IPS-18a (cell line): Measurements from ENCODE around the gene PAIP2.
A peak's percentile ranks its signal among the peaks of the same experiment; 100 is the strongest.

Experiments
- H3K27ac ChIP-seq: one replicate; pipeline ENCODE4 v1.5.1; 2013; ENCODE audit warnings: low read length
- H3K27me3 ChIP-seq: one replicate; pipeline ENCODE4 v1.6.1; 2013; ENCODE audit warnings: mild to moderate bottlenecking, low read length; ENCODE audit not compliant: control insufficient read depth, insufficient read depth
- H3K36me3 ChIP-seq: one replicate; pipeline ENCODE4 v1.6.1; 2013; ENCODE audit warnings: low read depth, low read length; ENCODE audit not compliant: control insufficient read depth
- H3K4me1 ChIP-seq: one replicate; pipeline ENCODE4 v1.6.1; 2013; ENCODE audit warnings: low read depth, low read length; ENCODE audit not compliant: control insufficient read depth
- H3K4me3 ChIP-seq: one replicate; pipeline ENCODE4 v1.5.1; 2013; ENCODE audit warnings: low read length
- H3K9ac ChIP-seq: one replicate; pipeline ENCODE4 v1.6.1; 2013; ENCODE audit warnings: mild to moderate bottlenecking, low read length, moderate library complexity
- H3K9me3 ChIP-seq: one replicate; pipeline ENCODE4 v1.6.1; 2013; ENCODE audit warnings: low read depth, low read length; ENCODE audit not compliant: control insufficient read depth

The PAIP2 gene

GRCh38 chr5:139389701-139390638, 48.3 kb downstream of the PAIP2 start, which contains the start of gene MZB1:
Gene MZB1 (minus strand): TSS chr5:139389913. CDS start chr5:139389856, 57 bp downstream.
- Histone ChIP-seq H3K27ac (no peak within 1 kb of the TSS), H3K27me3 (peaks cover 32% of the 10 kb centered on the region), H3K4me1 (peaks cover 8% of the 10 kb centered on the region), H3K4me3 (no peak within 1 kb of the TSS), H3K9ac (no peak within 1 kb of the TSS), H3K9me3 (no peaks in the 10 kb centered on the region), H3K36me3 (no peaks in the 10 kb centered on the region)

GRCh38 chr5:139390639-139391569, 49.2 kb downstream of the PAIP2 start:
- Histone ChIP-seq H3K36me3 (no peaks in the 10 kb centered on the region), H3K4me3 (no peak overlapping the region), H3K27me3 (peaks cover 41% of the 10 kb centered on the region), H3K9ac (no peak overlapping the region), H3K4me1 (peaks cover 8% of the 10 kb centered on the region), H3K9me3 (no peaks in the 10 kb centered on the region), H3K27ac (no peak overlapping the region)

GRCh38 chr5:139391570-139392323, 50.1 kb downstream of the PAIP2 start:
- Histone ChIP-seq H3K36me3 (no peaks in the 10 kb centered on the region), H3K4me3 (peak overlapping the region; percentile 55), H3K27ac (no peak overlapping the region), H3K4me1 (peaks cover 12% of the 10 kb centered on the region), H3K27me3 (peaks cover 41% of the 10 kb centered on the region), H3K9me3 (no peaks in the 10 kb centered on the region), H3K9ac (no peak overlapping the region)

GRCh38 chr5:139392324-139392677, 50.6 kb downstream of the PAIP2 start:
- no peak overlapping the region for H3K9ac ChIP-seq
- peaks cover 41% of the 10 kb centered on the region for H3K27me3 ChIP-seq
- H3K4me1 ChIP-seq, result peaks cover 12% of the 10 kb centered on the region
- peak overlapping the region; percentile 55 for H3K4me3 ChIP-seq
- no peak overlapping the region for H3K27ac ChIP-seq
- H3K9me3 ChIP-seq, result no peaks in the 10 kb centered on the region
- no peaks in the 10 kb centered on the region for H3K36me3 ChIP-seq

GRCh38 chr5:139392678-139393496, 51.2 kb downstream of the PAIP2 start:
- Histone ChIP-seq H3K9ac (no peak overlapping the region), H3K4me3 (peak overlapping the region; percentile 55), H3K27me3 (peaks cover 41% of the 10 kb centered on the region), H3K36me3 (no peaks in the 10 kb centered on the region), H3K9me3 (no peaks in the 10 kb centered on the region), H3K27ac (no peak overlapping the region), H3K4me1 (peaks cover 9% of the 10 kb centered on the region)

- Histone ChIP-seq H3K9me3 (no peaks in the 10 kb centered on the region), H3K27me3 (peaks cover 41% of the 10 kb centered on the region), H3K36me3 (no peaks in the 10 kb centered on the region), H3K27ac (no peak overlapping the region), H3K4me3 (peak overlapping the region; percentile 55), H3K9ac (no peak overlapping the region), H3K4me1 (peaks cover 3% of the 10 kb centered on the region)
Observed at GRCh38 chr5:139393497-139394122, 52.0 kb downstream of the PAIP2 start.

- Histone ChIP-seq H3K36me3 (no peaks in the 10 kb centered on the region), H3K4me3 (peak overlapping the region; percentile 55), H3K9me3 (no peaks in the 10 kb centered on the region), H3K27ac (no peak overlapping the region), H3K27me3 (peaks cover 41% of the 10 kb centered on the region), H3K9ac (no peak overlapping the region), H3K4me1 (peaks cover 3% of the 10 kb centered on the region)
Observed at GRCh38 chr5:139394123-139394653, 52.5 kb downstream of the PAIP2 start.

- H3K27me3 ChIP-seq, result peaks cover 41% of the 10 kb centered on the region
- peaks cover 3% of the 10 kb centered on the region for H3K4me1 ChIP-seq
- no peak within 1 kb of the TSS for H3K27ac ChIP-seq
- H3K4me3 ChIP-seq, result peak within 1 kb of the TSS; percentile 55
- no peak within 1 kb of the TSS for H3K9ac ChIP-seq
- no peaks in the 10 kb centered on the region for H3K9me3 ChIP-seq
- no peaks in the 10 kb centered on the region for H3K36me3 ChIP-seq
Observed at GRCh38 chr5:139394654-139395566, 53.3 kb downstream of the PAIP2 start, which contains the start of gene PROB1. Gene PROB1 (minus strand): TSS chr5:139395104. CDS start chr5:139395081, 23 bp downstream.

- Histone ChIP-seq H3K9me3 (no peaks in the 10 kb centered on the region), H3K36me3 (no peaks in the 10 kb centered on the region), H3K4me3 (no peak overlapping the region), H3K9ac (no peak overlapping the region), H3K4me1 (peaks cover 3% of the 10 kb centered on the region), H3K27ac (no peak overlapping the region), H3K27me3 (peaks cover 41% of the 10 kb centered on the region)
Observed at GRCh38 chr5:139395844-139396640, 54.4 kb downstream of the PAIP2 start.
